Fibroblast of upper back skin (primary cell): ENCODE results near the gene RENBP.

Experiments used
- DNase-seq: peaks from one replicate; pipeline ENCODE4 v3.0.0-alpha.2; 2013

RENBP gene

DNA sequence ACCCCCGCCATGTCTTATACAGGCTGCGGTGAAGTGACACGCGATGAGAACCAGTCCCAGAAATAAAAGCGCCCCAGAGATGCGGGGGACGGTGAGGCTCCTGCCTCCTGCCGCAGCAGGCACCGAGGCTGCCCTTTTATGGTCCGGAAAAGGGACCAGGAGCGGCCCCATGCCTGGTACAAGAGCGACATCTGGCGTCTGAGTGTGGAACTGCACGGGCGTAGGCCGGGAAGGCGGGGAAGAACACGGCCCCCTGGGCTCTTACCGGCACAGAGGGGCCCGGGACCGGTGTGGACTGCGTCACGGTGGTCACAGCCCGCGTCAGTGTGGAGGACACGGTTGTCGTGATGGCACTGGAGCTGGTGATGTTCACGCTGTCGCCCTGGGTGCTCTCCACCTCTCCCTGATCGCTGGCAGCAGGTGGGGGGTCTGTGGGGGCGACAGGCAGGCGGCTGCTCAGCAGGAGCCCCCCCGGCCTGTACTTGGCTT lies 8.9 kb upstream of the RENBP start:
- DNase-seq, result peak; percentile 63

DNA sequence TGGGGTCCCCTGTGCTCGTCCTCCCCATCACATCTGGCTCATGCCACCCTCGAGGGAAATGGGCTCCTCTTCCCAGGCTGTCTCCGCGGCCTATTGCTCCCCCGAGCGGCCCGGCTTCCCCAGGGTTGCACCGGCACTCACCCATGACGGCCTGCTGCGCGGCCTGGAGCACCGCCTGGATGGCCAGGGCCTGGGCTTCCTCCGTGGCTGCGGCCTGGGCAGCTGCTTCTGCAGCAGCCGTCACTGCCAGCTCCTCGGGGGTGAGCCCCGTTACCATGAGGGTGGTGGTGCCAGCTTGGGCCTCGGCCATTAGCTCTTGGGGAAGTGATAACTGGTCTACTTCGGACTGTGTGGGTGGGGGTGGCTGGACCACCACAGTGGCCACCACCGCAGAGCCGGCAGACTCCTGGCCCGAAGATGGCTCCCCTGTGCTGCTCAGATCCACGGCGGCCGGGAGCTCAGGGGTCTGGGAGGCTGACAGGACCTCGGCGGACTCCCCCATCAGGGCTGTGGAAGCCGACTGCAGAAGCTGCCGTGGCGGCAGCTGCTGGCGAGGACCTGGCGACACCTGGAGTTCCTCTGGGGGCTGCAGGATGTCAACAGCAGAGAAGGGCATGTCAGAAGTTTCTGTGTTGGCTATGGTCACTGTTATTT lies 8.1 kb upstream of the RENBP start:
- DNase-seq, result no peak

DNA sequence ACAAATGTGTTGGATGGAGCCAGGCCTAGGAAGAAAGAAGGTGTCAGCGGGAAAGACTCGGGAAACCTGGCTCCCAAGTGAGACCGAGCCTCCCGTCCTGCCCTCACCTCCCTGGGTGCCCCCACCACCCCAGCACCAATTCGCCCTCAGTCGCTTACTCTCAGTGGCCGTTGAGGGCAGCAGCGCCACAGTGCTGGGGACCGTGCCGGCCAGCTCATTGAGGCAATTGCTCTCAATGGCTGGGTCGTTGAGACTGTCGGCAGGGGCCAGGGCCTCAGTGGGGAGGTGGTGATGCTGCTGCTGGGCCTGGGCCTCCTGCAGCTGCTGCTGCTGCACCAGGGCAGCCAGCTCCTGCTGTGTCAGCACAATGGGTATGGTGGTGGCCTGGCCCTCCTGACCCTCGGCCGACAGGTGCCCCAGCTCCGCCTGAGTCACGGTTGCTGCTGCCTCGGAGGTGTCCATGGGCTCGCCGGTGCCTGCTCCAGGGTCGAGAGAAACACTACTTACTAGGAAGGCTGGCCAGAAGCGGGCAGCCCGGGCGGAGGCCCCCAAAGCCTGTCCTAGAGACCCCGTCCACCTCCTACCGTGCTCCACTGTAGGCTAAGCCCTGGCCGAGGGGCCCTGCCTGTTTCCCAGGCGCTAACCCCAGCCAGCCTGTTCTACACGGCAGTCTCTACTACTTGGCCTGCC lies 7.4 kb upstream of the RENBP start:
- no peak for DNase-seq

DNA sequence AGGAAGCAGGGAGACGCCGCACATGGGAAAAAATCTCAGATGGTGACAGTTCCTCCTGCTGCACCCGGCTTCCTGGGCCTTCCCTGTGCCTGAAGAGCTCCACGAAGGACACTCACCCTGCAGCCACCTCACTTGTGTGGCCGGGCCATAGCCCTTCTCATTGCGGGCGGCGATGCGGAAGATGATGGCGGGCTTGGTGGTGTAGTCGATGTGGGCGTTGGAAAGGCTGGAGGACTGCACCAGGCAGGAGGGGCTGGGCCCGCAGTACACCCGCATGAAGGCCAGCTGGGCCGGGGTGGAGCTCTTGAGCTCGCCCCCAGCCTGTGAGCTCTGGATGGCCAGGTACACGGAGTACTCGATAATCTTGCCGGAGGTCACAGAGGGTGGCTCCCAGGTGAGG lies 5.7 kb upstream of the RENBP start:
- DNase-seq, result no peak

DNA sequence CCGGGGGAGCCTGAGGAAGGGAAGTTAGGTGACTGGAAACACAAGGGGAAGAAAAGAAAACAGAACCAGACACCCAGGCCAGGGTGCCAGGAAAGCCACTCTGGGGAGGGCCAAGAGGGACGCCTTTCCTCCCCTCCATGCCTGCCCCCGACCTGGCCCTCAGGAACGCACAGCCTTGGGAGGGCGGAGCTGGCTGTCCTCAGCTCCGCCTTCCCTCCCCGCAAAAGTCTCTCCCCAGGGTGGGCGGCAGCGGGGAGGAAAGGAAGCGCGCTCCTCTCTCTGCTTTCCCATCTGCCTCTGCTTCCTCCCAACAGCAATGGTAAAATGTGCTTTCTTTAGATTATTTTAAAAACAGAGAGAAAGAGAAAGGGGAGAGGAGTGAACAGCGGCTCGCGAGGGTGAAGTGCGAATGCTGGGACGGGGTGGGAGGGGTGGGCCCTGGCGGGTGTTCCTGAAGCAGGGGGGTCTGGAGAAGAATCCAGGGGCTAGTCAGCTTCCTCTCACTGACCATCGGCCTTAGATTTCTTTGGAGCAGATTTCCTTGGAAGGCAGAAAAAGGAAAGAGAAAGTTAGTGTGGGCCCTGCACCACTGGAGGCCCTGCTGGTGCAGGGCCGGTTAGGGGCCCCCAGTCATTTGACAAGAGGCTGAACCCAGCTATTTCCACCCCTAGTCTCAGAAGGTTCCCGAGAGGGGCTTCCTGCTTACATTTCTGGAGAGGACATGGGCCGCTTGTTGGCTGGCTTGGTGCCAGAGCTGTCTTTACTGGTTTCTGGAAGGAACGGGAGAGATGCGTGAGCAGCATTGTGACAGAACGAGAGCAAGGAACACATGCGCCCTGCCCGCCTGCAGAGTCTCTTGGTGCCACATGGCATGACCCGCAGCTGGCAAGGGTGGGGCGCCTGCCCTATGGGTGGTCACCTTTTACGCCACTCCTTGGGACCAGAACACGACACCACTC lies 4.7 kb upstream of the RENBP start:
- DNase-seq, result no peak

DNA sequence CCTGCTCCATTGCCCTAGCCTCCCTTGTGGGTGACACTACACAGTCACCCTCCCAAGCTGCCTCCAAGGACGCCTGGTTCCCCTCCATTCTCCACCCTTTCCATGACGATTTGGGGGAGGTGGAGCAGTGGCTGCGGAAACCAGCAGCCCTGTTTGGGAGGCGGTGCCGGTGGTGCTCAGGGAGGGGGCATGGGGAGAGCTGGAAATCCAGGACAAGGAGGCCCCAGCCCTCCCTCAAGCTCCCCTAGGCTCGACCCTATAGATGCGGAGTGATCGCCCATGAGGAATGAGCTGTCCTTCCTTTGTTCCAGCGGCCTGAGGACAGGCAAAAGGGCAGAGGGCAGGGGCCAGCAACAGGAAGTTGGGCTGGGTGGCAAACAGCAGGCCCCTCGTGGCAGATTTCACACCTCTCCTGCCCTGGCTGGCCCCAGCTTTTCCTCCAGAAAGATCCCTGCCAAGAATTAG lies 3.6 kb upstream of the RENBP start:
- no peak for DNase-seq

DNA sequence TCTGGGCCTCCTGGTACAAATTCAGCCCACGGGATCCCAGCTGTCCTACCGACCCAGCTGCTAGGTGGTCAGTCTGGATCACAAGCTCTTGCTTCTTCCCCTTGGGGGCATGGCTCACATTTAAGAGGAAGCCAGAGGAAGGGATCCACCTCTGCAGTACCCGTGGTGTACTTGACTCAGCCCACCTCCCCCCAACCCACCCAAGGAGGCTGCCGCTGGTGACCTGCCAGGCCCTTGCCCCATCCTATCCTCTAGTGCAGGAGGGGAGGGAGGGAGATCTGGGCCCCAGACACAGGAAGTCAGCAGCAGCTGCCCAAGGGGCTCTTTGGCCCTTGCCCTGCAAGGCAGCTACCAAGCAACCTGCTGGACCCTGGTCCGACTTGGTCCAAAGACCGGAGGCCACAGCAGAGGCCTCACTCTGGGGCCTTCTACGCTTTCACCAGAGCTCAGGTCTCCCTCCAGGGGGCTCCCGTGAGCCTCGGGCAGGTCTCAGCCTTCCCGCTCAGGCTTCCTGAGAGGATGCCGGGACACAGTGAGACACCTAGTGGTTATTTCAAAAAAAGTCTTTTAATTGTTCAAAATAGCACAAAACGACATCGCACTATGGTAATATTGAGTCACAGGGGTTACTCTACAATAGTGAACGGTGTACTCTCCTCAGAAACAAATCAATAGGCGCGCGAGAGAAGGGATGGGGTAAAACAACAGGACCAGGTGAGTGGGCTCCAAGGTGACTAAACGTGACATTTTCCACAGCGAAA lies 2.7 kb upstream of the RENBP start:
- peak; percentile 75 for DNase-seq

DNA sequence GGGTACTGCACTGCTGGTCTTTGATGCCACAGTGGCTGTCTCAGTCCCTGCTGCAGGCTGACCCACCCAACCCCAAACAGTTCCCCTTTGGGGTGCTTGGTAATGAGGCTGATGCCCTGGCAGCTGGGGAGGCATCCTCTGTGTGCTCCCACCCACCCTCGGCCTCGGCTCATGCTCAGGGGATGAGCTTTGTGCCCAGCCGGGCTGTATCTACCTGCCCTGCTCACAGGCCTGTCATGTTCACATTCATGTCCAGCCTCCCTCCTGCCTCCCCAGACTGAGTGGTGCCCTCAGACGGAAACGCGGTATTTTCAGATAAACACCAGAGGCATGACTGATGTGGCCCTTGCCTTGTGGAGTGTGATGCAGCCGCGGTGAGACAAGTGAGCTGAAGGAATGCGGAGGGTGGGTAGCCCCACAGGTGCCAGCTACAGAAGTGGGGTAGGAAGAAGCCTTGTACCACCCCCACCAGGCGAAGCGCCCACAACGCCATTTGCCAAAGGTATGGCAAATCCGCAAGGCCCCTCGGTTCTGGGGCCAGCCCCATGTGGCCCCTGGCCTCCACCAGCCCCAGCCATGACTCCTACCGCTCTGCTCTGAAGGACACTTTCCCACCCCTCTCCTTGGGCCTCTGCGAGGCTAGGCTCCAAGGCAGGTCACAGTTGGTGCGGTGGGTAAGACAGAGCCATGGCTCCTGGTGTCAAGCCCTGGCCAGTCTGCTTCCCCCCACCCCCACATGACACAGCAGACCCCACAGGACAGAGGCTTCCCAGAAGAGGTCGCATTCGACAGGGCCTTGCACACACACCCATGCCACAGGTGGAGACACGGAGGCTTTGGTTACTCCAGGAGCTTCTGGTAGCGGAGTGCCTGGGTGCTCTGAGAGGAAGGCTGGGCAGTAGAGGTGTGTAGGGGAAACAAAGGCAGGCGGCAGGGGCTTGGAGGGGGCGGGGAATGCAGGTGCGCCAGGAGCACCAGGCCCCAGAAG lies 1.8 kb upstream of the RENBP start:
- no peak for DNase-seq

DNA sequence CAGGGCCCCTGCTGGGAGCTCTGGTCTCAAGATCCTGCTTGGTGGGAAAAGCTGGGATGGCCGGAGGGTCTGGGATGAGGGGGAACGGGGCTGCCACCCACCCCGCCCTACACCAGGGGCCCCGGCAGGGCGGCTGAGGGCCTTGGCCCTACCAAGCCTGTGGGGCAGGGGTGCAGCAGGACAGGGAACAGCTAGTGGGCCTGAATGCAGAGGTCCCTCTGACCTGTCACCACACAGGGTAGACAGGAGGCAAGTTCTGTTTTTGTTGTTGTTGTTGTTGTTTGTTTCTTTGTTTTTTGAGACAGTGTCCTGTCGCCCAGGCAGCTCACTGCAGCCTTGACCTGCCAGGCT lies 332 bp upstream of the RENBP start:
- DNase-seq, result no peak

DNA sequence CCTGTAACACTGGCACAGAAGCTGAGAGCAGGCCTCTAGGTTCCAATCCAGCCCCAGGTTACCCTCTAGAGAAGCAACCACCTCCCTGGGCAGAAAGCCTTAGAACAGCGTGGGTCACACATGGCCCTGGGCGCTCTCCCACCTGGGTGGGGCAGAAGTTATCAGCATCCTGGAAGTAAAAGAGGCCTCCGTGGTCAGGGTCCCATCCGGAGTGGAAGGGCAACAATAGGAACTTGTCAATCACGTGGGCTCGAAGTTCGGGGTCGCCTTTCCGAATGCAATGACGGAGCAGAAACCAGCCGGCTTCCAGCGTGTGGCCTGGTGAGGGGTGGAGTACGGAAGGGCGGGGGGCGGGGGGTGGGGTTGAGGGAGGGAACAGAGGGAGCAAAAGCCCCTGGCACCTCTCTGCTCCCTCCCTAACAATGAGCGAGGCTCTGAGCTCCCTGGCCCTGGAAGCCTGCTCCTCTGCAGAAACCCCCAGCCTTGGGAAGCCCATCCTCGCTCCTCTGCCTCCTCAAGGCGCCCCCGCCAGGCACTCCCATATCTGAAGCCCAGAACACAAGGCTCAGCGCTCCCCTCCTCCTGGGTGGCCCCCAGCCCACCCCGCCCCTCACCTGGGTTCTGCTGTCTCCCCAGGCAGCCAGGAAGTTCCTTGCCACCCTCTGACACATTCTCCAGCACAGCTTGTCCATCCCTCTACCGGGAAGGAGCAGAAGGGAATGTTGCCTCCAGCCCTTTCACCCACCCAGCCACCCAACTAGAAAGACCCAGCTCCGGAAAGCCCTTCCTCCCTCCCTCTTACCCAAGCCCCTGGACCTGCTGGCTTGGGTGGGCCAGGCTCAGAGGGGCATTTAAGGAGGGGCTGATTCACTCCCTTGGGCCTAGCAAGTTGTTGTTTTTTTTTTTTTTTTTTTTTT lies 2.8 kb downstream of the RENBP start:
- no peak for DNase-seq

DNA sequence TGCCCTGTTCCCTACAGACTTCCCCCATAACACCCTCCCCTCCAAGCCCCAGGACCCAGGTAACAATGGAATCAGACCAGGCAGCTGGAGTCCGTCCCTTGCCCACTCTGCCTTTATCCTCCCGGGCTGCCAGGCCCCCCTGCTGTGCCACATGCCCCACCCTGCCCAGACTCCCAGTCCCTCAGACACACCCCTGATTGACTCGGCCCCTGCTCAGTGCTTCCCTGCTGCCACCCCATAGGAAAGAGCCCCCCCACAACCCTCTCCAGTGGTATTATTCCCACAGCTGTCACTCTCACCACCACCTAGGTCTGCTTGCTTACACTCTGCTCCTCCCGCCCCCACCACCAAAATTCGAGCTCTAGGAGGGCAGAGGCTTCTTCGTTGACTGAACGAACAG lies 4.9 kb downstream of the RENBP start:
- no peak for DNase-seq

DNA sequence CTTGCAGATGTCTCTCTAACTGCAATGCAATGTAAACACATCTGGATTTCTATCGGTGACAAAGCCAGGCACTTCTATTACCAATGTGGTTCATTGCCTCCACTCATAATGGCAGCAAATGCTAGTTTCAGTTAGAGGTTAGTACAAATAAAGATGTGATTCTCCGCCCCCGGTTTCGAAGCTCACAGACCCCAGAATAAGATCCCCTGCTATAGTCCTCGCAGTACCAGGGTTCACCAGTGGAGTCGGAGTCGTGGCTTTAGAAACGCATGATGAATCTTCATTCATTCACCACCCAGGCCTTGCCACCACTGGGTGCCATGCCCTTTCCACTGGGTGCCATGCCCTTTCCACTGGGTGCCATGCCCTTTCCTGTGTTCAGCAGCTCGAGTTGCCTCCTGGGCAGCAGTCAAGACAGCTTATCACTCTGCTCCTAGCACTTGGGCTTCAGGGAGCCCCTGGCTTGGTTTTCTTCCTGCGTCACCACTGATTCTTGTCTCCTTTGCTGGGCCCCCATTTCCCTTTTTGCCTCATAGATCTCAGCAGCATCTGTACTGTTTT lies 6.1 kb downstream of the RENBP start:
- no peak for DNase-seq

DNA sequence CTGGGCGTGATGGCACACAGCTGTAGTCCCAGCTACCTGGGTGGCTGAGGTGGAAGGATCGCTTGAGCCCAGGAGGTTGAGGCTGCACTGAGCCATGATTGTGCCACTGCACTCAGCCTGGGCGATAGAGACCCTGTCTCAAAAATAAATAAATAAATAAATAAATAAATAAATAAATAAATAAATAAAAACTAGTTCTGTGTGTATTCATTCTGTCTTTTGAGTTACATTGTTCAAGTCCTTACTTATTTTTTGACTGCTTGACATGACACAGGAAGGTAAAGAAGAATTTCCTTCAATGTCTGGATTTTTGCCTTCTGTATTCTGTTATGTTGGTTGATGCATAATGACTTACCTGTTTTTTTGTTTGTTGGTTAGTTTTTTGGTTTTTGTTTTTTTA lies 7.4 kb downstream of the RENBP start:
- DNase-seq, result no peak

DNA sequence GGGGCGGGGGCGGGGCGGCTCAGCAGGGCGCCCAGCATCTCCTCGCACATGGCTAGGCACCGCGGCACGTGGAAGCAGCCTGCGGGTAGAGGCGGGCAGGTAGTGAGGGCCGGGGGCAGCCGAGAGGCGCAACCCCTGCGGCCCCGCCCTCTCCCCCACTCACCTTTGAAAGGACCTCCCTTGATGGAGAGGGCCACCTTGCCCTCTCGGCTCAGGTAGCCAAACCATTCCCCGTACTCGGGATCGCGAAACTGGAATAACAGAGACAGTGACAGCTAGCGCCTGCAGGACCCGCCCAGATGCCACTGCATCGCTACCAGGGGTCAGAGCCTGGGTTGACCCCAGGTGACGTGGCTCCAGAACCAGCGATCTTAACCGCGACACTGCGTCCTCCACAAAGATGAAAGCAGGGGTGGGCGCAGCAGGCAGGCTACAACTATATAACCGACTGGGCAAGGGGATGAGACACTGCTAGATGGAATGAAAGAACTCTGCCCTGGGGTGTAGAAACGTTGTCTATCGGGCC lies 9.1 kb downstream of the RENBP start:
- DNase-seq, result no peak

DNA sequence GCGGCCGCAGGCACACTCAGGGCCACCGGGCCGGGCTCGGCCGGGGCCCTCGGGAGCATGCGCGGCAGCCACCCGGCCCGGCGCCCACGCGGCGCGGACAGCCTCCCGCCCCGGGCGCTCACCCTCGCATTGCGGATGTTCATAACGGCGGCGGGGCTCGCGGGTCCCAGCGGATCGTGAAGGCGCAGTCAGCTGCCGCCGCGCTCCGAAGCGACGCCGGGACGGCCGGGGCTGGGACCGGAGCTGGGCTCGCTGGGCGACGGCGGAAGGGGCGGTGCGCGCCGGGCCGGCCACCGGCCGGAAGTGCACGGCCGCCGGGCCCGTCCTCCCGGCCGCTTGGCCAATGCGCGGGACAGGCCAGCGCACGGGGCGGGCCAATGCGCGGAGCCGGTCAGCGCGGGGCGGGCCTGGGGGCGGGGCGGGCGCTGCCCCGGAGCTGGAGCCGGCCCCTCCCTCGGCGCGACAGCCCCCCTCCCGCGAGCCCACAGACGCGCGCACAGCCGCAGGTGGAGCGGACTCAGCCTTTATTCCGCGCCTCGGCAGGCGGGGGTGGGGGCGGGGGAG lies 9.6 kb downstream of the RENBP start, which contains the start of gene NAA10:
NAA10 (minus strand) TSS at position 276 of the 564 bp plus-strand sequence; CDS start at position 143, 133 bp downstream.
- peak; percentile 60 for DNase-seq

DNA sequence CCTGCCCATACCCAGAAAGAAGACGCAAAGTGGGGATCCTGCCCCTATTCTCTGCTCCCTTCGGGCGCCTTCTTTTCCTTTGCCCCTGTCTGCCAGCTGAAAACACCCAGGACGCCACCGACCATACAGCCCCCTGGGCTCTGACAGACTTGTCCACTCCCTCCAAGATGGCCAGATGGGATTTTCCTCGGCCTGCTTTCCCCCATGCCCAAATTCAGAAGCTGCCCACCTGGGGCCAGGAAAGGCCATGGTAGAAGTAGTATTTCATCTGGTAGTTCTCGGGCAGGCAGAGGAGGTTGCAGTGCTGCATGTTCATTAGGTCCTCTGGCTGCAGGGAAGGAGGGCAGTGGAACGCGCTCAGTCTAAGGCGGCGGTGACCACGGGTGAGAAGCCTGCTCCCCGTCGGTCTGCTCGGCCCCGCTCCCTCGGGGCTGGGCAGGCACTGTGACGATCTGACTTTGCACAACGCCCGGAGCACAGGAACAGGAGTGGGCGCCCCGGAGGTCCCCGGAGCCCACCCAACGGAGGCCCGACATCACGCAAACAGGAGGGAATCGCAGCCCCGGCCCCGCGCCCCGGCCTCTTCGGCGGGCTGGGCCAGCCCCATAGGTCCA lies 10.2 kb downstream of the RENBP start:
- DNase-seq, result no peak

DNA sequence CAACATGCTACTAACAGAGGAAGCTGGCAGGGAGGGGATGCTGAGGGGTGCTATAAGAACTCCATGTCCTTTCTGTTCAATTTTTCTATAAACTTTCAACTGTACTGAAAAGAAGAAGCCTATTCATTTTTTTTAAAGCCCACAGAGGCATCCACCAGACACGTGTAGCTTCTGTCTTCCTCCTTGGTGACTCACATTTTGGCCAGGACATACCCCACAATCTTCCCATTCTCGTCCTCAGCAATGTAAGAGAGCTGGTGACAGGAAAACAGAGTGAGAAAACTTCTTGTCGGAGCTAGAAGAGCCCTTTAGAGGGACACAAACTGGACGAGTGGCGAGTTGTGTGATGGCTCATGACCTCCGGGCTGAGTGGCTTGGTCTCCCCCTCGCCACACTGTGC lies 10.7 kb downstream of the RENBP start:
- peak; percentile 36 for DNase-seq

DNA sequence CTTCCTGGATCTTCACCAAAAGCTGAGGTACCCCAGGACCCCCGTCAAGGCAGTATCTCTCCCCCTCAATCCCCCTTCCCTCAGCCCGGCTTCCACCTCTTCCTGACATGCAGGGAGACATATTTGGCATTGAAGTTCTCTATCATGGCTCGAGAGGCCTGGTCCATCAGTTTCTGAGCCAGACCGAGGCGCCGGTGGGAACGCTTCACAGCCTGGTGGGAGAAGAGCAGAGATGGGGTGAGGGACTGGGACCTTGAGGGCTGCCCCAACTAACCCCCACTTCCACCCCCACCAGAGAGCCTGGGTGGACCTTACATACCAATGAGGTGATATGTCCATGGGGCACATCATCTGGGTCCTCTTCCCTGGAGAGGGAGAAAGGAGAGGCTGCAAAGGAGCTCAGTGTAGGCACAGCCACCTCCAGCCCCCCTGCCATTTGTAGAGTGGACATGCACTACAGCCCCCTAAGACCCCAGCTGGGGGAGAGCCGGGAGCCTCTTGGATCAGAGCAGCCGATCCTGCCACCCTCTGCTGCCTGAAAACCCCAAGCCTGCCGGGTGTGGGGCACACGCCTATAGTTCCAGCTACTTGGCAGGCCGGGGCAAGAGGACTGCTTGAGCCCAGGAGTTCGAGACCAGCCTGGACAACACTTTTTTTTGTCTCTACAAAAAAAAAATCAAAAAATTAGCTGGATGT lies 12.1 kb downstream of the RENBP start:
- DNase-seq, result no peak
